H1 (cell line): ENCODE measurements around the gene GZF1. TPM values are rescaled to one million over a fixed set of nuclear protein-coding genes. Genes with fewer than 3 reads are reported as not detected.

Experiments
- EGR1 ChIP-seq: IDR thresholded peaks from 2 replicates; pipeline ENCODE4 v1.6.1; 2011; ENCODE audit warnings: low read depth, low read length, borderline replicate concordance
- KDM5A ChIP-seq: fragments of 200-600 bp; IDR thresholded peaks from 2 replicates; pipeline ENCODE4 v1.7.1; 2012; ENCODE audit warnings: mild to moderate bottlenecking, low read length, inconsistent platforms, mixed read lengths
- PHF8 ChIP-seq: fragments of 200-600 bp; sonication (generic); conservative IDR thresholded peaks from 2 replicates; pipeline ENCODE4 v1.7.1; 2012; ENCODE audit warnings: low read depth, mild to moderate bottlenecking, inconsistent platforms, low read length, moderate library complexity
- polyA plus RNA-seq, 7 experiments: library from polyadenylated mRNA; depleted of rRNA in 3 of 7; stranded (reverse) in 5 of 7; unstranded in 2 of 7; fragments of >200 nt in 5 of 7; fragments of 200-250 nt in 2 of 7; gene quantifications; 1 replicate in 5 of 7; 2 replicates in 1 of 7; 4 replicates in 1 of 7; pipeline versions ENCODE4 v1.2.1 to v1.2.3, GENCODE V29; 2011 to 2013; ENCODE audit warnings: missing spikeins in 2 of 7, mixed read lengths in 2 of 7
- total RNA-seq: library from RNA; stranded (reverse); fragmentation: NEBNext Ultra II Directional; extraction: Animal tissue kit (Norgen Biotek cat#: 25700); gene quantifications from 2 replicates; pipeline ENCODE4 v1.2.1, GENCODE V29; 2021
- TF ChIP-seq, protein P1 (sequence below): fragments of 300-600 bp; sonication (generic); IDR thresholded peaks from 2 replicates; pipeline ENCODE4 v1.7.1; 2012; ENCODE audit warnings: low read length, moderate library complexity, mild to moderate bottlenecking, inconsistent platforms; ENCODE audit not compliant: insufficient replicate concordance
- TF ChIP-seq, protein P2 (sequence below): IDR thresholded peaks from 2 replicates; pipeline ENCODE4 v1.6.1; 2011; ENCODE audit warnings: low read length, improper control_type of control experiment

The GZF1 gene
- total and polyA plus RNA-seq, 2 of the 8 experiments (the other 6 are each of a cell fraction or from before 2014, with no cell fraction given): 8.2 to 11.9 TPM

DNA sequence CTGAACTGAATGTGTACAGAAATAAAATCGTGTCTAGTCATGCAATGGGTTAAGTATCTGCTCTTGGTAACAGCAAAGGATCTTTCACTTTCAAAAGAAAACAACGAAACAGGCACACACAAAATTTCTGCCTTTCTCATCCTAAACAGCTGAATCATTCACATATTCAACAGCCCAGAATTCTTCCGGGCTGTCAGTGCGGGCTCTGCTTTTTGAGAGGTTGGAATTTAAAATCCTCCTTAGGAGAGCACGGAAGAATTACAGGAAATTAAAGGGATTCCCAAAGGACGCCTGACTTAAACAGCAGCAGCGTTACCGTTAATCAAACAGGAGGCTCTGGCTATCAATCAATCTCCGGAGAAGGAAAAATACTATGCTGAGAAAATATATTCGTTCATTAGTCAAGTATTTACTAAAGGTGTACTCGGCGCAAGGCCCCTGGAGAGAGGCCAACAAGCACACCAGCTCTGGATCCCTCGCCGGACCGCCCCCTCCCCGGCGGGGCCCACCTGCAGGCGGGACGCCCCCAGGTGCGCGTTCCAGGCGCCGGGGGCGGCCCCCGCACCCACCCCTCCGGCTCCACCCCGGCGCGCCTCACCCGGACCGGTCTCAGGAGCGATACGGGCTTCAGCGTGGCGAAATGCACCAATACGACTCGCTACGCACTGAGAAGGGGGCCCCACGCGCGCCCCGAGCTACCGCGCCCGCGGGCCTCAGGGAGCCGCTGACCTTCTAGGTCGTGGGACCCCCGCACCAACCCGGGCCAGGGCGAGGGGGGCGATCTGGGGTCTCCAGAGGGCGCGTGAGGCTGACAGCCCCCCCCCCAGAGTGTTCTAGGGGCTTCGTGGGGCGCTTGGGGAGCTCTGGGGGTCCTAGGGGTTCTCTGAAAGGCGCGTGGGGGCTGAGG, 58.3 kb downstream of the GZF1 start (continued):
- TF ChIP-seq, protein P1, sequence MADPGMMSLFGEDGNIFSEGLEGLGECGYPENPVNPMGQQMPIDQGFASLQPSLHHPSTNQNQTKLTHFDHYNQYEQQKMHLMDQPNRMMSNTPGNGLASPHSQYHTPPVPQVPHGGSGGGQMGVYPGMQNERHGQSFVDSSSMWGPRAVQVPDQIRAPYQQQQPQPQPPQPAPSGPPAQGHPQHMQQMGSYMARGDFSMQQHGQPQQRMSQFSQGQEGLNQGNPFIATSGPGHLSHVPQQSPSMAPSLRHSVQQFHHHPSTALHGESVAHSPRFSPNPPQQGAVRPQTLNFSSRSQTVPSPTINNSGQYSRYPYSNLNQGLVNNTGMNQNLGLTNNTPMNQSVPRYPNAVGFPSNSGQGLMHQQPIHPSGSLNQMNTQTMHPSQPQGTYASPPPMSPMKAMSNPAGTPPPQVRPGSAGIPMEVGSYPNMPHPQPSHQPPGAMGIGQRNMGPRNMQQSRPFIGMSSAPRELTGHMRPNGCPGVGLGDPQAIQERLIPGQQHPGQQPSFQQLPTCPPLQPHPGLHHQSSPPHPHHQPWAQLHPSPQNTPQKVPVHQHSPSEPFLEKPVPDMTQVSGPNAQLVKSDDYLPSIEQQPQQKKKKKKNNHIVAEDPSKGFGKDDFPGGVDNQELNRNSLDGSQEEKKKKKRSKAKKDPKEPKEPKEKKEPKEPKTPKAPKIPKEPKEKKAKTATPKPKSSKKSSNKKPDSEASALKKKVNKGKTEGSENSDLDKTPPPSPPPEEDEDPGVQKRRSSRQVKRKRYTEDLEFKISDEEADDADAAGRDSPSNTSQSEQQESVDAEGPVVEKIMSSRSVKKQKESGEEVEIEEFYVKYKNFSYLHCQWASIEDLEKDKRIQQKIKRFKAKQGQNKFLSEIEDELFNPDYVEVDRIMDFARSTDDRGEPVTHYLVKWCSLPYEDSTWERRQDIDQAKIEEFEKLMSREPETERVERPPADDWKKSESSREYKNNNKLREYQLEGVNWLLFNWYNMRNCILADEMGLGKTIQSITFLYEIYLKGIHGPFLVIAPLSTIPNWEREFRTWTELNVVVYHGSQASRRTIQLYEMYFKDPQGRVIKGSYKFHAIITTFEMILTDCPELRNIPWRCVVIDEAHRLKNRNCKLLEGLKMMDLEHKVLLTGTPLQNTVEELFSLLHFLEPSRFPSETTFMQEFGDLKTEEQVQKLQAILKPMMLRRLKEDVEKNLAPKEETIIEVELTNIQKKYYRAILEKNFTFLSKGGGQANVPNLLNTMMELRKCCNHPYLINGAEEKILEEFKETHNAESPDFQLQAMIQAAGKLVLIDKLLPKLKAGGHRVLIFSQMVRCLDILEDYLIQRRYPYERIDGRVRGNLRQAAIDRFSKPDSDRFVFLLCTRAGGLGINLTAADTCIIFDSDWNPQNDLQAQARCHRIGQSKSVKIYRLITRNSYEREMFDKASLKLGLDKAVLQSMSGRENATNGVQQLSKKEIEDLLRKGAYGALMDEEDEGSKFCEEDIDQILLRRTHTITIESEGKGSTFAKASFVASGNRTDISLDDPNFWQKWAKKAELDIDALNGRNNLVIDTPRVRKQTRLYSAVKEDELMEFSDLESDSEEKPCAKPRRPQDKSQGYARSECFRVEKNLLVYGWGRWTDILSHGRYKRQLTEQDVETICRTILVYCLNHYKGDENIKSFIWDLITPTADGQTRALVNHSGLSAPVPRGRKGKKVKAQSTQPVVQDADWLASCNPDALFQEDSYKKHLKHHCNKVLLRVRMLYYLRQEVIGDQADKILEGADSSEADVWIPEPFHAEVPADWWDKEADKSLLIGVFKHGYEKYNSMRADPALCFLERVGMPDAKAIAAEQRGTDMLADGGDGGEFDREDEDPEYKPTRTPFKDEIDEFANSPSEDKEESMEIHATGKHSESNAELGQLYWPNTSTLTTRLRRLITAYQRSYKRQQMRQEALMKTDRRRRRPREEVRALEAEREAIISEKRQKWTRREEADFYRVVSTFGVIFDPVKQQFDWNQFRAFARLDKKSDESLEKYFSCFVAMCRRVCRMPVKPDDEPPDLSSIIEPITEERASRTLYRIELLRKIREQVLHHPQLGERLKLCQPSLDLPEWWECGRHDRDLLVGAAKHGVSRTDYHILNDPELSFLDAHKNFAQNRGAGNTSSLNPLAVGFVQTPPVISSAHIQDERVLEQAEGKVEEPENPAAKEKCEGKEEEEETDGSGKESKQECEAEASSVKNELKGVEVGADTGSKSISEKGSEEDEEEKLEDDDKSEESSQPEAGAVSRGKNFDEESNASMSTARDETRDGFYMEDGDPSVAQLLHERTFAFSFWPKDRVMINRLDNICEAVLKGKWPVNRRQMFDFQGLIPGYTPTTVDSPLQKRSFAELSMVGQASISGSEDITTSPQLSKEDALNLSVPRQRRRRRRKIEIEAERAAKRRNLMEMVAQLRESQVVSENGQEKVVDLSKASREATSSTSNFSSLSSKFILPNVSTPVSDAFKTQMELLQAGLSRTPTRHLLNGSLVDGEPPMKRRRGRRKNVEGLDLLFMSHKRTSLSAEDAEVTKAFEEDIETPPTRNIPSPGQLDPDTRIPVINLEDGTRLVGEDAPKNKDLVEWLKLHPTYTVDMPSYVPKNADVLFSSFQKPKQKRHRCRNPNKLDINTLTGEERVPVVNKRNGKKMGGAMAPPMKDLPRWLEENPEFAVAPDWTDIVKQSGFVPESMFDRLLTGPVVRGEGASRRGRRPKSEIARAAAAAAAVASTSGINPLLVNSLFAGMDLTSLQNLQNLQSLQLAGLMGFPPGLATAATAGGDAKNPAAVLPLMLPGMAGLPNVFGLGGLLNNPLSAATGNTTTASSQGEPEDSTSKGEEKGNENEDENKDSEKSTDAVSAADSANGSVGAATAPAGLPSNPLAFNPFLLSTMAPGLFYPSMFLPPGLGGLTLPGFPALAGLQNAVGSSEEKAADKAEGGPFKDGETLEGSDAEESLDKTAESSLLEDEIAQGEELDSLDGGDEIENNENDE: no peak
- TF ChIP-seq KDM5A (no peak), EGR1 (no peak), PHF8 (no peak)
- TF ChIP-seq, protein P2, sequence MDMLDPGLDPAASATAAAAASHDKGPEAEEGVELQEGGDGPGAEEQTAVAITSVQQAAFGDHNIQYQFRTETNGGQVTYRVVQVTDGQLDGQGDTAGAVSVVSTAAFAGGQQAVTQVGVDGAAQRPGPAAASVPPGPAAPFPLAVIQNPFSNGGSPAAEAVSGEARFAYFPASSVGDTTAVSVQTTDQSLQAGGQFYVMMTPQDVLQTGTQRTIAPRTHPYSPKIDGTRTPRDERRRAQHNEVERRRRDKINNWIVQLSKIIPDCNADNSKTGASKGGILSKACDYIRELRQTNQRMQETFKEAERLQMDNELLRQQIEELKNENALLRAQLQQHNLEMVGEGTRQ: no peak
